ENCODE measurements around the gene GMCL2. TPM values are rescaled to one million over a fixed set of nuclear protein-coding genes. Genes with fewer than 3 reads are reported as not detected.
"Not testable (repeated sequence)": the region's sequence is repeated elsewhere in the genome, so short reads cannot be mapped to it uniquely, and the experiment has no call there.

Gene GMCL2, protein sequence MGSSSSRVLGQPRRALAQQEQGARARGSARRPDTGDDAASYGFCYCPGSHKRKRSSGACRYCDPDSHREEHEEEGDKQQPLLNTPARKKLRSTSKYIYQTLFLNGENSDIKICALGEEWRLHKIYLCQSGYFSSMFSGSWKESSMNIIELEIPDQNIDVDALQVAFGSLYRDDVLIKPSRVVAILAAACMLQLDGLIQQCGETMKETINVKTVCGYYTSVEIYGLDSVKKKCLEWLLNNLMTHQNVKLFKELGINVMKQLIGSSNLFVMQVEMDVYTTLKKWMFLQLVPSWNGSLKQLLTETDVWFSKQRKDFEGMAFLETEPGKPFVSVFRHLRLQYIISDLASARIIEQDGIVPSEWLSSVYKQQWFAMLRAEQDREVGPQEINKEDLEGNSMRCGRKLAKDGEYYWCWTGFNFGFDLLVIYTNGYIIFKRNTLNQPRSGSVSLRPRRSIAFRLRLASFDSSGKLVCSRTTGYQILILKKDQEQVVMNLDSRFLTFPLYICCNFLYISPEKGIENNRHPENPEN
- polyA plus RNA-seq (ENCODE audit: insufficient read length in 4 of 4) = under 1 TPM in 2 of 4 donors, not detected in 2; 0.08 to 0.12 TPM

DNA sequence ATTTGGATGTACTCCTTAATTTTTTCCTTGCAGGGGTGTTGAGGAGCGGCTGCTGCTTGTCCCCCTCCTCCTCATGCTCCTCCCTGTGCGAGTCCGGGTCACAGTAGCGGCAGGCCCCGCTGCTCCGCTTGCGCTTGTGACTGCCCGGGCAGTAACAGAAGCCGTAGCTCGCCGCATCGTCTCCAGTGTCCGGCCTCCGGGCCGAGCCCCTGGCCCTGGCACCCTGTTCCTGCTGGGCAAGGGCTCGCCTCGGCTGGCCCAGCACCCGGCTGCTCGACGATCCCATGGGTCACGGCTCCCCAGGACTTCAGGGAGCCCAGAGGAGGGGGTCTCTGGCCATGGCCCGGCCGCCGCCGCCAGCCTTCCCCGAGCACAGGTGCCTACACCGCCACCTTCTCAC is at the start of gene GMCL2:
TSS of gene GMCL2 (minus strand) at position 358 of the 400 bp plus-strand sequence. CDS start at position 286, 72 bp downstream.
- DNase-seq (ENCODE audit: low read depth in 4 of 4, low spot score in 3 of 4) = no peak

DNA sequence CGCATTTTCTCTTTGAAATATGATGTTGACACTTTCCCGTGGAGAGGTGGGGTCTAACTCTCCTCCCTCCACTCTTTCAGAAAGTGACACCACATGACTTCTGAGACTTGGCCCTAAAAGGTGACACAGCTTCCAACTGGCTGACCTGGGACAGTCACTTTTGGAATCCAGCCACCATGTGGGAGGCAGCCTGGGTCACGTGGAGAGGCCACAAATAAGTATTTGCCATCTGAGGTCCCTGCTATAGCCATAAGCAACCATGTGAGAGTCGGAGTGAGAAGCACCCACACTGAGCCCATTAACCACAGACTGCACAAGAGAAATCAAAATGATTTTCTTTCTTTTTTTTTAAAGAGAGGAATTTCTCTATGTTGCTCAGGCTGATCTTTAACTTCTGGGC is 49.5 kb upstream of the GMCL2 start:
- no peak for DNase-seq (ENCODE audit: low read depth in 4 of 4, low spot score in 3 of 4)

DNA sequence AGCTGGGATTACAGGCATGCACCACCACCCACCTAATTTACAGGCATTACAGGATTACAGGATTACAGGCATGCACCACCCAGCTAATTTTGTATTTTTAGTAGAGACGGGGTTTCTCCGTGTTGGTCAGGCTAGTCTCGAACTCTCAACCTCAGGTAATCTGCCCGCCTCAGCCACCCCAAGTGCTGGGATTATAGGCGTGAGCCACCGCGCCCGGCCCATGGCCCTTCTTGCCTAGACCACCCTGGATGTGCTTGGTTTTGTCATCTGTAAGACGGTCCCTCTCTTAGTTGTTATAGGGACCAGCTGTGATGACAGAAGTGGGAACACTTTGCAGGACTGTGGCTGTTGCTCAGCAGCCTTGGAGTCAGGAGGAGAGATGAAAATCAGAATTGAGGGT is 49.0 kb upstream of the GMCL2 start:
- DNase-seq (ENCODE audit: low read depth in 4 of 4, low spot score in 3 of 4) = no peak

DNA sequence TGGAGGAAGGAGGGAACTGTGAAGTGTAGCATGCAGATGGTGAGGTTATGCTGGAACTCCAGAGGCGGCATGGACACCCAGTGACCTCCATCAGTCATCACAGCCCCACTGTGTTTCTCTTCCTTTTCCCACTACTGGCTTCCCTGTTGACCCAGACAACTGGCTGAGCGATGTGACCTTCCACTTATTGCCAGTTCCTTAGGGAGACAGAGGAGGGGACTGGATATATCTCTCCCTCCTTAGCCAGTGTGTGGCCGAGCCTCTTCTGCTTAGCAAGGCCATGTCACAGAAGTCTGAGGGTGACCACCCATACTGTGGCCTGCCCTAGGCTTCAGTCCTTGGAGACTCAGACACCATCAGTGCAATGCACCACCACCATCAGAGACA is 48.4 kb upstream of the GMCL2 start:
- no peak for DNase-seq (ENCODE audit: low read depth in 4 of 4, low spot score in 3 of 4)

DNA sequence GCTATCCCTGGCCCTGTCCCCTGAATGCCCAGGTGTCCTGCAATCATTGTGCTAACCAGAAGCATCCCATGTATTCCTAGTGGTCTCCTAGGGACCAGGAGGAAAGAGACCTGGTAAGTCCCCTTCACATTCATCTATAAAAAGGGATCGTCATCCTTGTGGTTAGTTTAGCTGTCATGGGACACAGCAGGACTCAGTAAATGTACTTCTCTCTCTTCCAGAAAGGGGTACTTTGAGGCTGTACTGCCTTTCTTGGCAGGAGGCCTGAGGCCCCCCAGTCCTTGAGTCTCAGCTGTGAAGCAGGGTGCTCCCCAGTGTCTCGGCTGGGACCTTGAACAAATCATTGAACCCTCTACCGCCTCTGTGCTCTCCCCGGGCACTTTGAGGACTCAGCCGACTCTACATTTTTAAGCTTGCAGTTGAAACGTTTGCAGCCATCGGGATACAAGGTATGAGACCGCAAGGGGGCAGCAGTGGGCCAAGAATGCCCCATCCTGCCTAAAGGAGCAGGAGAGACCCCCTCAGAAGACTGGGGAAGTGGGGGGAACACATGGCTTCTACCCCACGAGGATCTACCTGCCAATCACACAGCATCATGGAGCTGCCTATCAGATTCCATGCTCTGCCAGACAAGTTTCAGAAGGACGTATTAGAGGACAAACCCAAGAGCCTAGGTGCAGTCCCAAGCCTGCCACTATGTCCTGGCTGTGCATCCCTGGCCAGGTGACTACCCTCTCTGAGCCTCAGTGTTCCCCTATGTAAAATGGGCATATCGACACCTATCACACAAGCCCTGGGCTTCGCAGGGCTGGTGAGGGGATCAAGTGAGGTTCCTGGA is 47.8 kb upstream of the GMCL2 start:
- DNase-seq (ENCODE audit: low read depth in 4 of 4, low spot score in 3 of 4) = peak; percentile 38 to 61 (median 52)

DNA sequence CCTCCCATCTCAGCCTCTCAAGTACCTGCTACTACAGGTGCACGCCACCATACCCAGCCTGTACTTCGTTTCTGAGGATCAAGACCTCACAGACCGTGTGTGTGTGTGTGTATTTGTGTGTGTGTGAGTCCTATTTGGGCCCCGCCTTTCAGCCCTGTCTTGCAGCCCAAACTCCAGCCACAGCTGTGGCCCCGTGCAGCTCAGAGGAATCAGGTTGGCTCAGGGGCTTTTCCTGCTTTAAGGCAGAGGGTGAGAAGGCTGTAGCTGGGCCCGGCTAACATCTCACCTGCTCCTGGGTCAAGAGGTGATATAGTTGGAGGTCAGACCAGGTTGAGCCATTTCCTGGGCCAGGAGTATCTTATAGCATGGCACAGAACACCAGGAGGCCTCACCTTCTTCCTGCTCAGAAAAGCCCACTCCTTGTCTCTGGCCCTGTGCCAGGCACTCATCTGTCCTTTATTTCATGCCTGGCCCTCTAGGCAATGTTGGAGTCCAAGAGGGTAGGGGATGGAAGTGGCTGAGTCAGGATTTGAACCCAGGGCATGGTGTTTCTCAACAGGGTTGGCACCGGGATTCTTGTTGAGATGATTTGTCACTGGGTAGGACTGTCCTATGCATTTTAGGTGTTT is 47.1 kb upstream of the GMCL2 start:
- no peak for DNase-seq (ENCODE audit: low read depth in 4 of 4, low spot score in 3 of 4)

DNA sequence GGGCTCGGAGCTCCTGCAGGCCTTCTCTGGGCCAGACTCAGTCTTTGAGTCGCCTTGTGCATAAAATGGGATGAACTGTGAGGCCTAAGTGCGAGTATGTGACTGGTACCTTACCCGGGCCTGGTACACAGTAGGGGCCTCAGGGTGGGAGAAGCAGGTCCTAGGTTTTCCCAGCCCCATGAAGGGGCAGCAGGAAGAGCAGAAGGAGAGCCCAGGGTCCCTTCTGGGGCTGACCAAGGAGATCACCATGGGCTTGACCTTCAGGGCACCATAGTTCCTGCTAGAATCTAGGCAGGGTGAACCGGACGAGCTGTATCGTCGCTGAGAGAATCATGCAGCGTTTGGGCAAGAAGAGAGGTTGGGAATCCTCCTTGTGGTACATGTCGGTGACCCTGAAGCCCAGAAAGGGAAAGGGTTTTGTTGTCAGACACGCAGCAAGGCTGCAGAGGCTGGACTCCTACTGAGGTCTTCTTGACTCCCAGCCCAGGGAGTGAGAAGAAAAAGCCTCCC is 45.8 kb upstream of the GMCL2 start:
- no peak for DNase-seq (ENCODE audit: low read depth in 4 of 4, low spot score in 3 of 4)

DNA sequence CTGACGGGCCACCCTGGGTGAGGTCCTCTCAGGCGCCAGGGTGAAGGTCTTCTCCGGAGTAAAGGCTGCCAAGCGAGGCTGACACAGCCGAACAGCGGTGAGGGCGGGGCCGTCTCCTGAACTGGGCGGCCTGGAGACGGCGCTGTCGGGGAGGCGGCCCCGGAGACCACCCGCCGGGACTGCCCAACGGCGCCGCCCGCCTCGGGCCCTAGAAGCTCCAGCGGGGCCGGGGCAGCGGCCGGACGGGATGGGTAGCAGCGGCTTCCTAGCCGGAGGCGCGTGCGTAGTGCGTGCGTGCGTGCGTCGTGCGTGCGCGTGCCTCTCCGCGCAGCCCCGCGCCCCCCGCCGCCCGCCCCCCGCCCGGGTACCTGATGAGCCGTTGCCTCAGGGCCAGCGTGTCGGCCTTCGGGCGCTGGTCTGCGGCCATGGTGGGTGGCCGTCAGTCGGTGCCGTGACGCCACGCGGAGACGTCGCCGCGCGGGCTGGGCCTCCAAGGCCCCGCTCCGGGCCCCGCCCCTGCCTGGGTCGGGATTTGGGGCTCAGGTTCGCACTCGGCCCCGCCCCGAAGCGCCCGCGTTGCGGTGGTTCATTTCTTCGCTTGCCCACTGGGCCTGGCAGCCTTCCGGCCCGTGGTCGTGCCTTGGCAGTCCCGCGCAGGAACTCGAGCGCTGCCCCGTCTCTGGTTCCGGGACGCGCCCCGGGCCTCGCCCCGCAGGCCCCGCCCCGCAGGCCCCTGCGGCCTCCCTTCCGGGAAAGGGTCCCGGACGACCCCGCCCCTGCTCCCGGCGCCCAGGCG is 45.2 kb upstream of the GMCL2 start, which contains the start of gene PHYKPL:
TSS of gene PHYKPL (minus strand) at position 679 of the 796 bp plus-strand sequence. CDS start at position 427, 252 bp downstream.
- DNase-seq (ENCODE audit: low read depth in 4 of 4, low spot score in 3 of 4) = peak in 3 of 4 donors; percentile 23 to 63 (median 43)

DNA sequence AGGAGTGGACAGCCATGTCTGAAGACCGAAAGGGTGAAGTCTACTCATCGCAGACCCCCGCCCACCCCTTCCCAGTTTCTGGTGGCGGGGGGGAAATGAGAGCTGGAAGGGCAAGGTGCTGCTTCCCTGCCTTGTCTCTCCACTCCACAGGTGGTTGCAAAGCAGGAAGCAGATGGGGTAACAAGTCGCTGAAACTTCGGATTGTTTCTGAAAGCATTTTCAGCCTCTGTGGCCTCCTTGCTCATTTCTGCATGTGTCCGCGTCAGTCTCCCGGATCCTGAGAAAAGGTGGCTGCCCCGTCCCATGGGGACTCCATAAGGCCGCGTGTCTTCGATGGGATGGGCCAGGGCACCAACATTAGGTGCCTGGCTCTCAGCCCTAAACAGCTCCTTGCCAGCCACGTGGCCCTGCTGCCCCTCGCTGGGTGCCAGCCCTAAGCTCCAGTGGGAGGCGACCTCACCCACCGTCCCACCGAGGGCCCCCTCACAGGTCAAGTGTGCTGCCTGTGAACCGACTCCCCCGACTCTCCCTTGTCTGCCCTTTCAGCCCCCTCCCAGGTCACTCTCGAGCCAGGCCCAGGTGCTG is 44.5 kb upstream of the GMCL2 start:
- DNase-seq (ENCODE audit: low read depth in 4 of 4, low spot score in 3 of 4) = no peak

DNA sequence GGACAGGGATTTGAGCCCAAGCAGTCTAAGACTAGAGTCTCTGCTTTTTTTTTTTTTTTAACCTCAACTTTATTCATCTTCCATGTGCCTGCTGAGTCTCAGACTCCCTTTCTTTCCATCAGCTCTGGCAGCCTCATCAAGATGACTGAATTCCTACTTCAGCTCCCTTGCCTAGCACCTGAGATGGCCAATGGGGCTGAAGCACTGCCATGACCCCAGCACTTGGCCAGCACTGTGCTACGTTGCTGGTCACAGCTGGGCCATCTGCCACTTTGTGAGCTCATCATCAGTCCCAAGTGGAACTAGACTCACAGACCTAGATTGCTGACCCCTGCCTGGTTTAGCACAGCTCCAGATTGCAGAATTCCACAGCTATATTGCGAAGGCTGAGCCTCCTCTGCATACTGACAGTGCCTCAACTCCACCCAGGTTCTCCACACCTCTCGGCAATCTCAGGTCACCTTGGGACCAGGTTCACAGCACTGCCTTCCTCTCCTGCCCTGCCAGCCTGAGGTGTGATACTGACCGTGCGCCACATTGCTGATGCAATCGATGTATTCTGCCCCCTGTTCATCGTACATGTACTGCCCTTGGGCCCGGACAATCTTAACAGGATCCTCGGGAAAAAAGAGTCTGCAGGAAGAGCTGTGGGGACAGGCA is 43.8 kb upstream of the GMCL2 start:
- DNase-seq (ENCODE audit: low read depth in 4 of 4, low spot score in 3 of 4) = no peak

DNA sequence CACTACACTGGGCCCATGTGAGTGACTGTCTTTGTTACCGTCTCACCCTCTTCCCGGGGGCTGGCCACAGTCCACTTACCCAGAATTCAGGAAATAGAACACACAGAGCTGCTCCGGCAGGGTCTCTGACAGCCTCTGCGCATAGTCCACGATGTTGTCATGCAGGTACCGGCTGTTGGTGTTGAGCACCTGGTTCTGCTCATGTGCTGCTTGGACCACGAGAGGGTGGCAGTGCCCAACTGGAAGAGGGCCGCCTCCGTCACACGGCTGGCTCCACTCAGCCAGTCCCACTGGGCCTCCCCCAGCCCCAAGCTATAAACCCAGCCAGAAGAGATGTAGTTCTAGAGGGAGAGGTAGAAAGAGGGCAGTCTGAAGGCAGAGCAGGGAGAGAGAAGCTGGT is 42.7 kb upstream of the GMCL2 start:
- DNase-seq (ENCODE audit: low read depth in 4 of 4, low spot score in 3 of 4) = no peak

DNA sequence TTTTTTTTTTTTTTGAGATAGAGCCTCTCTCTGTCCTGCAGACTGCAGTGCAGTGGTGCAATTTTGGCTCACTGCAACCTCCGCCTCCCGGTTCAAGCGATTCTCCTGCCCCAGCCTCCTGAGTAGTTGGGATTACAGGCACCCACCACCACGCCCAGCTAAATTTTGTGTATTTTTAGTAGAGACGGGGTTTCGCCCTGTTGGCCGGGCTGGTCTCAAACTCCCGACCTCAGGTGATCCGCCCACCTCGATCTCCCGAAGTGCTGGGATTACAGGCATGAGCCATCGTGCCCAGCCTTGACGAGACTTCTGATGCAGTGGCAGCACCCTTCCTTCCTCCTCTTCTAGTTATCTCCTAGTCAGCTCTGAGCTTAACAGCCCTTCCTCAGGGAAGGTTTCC is 41.9 kb upstream of the GMCL2 start:
- DNase-seq (ENCODE audit: low read depth in 4 of 4, low spot score in 3 of 4) = not testable (repeated sequence)

DNA sequence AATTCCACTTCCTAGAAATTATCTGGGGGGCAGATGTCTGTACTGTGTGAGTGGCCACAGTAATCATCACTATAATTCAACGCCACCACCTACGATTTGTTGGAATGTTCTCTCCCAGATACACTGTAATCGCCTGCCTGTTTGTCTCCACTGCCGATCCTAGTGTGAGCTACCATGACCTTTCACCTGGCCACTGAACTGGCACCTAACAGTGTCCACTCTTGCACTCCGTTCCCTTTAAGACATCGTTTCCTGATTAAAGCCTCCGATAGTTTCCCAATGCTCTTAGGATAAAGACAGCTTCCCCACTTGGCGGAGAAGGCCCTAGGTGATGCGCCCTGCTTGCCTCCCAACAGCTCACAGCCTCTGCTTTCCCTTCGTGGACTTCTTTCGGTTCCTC is 41.4 kb upstream of the GMCL2 start:
- no peak for DNase-seq (ENCODE audit: low read depth in 4 of 4, low spot score in 3 of 4)

DNA sequence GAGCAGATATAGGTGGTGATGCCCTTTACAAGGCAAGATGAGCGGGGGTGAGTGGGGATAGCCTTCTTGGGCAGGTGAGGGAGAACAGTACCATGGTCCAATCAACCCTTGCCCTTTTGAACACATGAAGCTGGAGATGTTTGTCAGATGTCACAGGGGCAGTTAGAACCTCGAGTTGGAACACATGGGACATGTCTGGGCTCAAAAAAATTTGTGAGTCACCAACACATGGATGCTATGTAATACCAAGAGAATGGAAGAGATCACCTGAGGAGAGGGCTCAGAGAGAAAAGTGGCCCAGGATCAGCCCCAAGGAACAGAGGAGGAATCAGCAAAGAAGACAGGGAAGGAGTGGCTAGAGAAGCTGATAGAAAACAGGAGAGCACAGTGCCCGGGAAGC is 40.8 kb upstream of the GMCL2 start:
- no peak for DNase-seq (ENCODE audit: low read depth in 4 of 4, low spot score in 3 of 4)

DNA sequence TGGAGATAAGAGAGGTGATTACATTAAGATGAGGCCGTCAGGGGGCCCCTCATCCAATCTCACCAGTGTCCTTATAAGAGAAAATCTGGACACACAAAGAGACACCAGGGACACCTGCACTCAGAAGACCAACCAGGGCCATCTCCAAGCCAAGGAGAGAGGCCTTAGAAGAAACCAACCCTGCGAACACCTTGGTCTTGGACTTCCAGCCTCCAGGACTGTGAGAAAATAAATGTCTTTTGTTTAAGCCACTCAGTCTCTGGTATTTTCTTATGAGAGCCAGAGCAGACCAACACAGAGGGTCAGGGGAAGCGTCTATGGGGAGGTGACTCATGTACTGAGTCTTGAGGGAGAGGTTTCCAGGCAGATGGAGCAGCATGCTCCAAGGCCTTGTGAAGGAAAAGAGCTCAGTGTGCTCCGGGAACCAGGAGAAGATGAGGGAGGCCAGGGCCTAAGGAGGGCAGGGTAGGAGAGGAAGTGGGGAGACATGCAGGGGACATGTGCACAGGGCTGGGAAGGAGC is 40.0 kb upstream of the GMCL2 start:
- no peak for DNase-seq (ENCODE audit: low read depth in 4 of 4, low spot score in 3 of 4)

DNA sequence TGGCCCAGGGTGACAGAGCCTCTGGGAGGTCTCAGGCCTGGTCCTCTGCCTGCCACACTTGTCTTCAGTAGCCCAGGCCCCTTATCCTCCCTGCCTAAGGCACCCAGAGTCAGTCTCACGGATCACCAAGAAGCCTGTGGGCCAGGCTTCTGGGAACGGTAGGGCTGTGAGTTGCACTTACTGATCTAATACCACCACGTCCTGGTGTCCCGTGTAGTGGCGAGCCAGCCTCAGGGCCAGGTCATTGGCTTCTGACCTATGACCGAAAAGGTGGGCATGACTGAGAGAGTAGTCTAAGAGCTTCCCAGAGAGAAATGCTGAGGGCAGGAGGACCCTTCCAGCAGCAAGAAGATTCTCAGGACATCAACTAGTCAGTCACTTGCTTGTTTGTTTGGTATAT is 38.0 kb upstream of the GMCL2 start:
- no peak for DNase-seq (ENCODE audit: low read depth in 4 of 4, low spot score in 3 of 4)

DNA sequence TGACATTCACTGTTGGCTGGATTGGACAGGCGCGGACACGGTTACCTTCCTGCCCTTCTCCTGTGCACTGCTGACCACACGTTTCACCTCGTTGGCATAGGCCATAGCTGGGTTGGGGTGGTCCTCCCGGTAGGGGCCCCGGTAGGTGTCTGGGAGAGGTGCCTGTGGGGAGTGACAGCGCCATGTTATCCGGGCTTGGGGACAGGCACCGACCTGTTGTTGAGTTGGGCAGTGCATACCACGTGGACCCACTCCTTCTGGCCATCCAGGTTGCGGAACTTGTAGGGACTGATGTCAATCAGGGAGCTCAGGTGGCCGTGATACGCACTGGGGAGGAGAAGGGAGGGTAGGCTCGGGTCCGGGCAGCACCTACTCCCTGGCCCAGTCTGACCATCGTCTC is 37.2 kb upstream of the GMCL2 start:
- DNase-seq (ENCODE audit: low read depth in 4 of 4, low spot score in 3 of 4) = no peak

DNA sequence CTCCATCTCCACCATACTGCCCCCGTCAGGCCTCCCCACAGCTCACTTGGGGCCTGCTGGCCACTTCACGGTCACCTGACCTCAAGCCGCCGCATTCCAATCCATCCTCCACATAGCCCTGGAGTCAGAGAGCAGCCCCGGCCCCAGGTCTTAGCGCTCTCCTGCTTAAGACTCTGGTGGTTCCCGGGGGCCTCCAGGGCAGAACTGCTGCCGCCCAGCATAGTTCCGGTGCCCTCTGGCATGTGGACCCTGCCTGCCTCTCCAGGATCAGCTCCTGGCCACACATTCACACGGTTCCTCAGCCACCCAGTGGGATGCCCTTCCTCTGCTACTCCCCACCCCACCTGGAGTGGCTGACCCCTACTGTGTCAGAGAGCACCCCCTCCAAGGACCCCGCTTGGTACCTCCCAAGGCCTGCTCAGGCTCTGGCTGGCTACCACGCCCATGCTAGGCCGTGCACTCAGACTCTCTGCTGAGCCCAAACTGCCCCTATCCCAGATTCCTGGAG is 36.7 kb upstream of the GMCL2 start:
- no peak for DNase-seq (ENCODE audit: low read depth in 4 of 4, low spot score in 3 of 4)
